ENCODE measurements around the gene GPR15LG.

Gene GPR15LG

GRCh38 chr10:84226616-84227015 lies 53.0 kb downstream of the GPR15LG start:
- H3K4me3 ChIP-seq (ENCODE audit: low read depth, low read length), result no peak overlapping the region
- no peak for TF ChIP-seq POLR2A (IDR thresholded peaks at IDR 0.05; ENCODE audit: extremely low read depth, insufficient read length)
- no peak for TF ChIP-seq MAX (IDR thresholded peaks at IDR 0.05; ENCODE audit: low read depth, low read length)
- TF ChIP-seq MYC (IDR thresholded peaks at IDR 0.05; ENCODE audit: low read depth, low read length), result no peak
- TF ChIP-seq, protein P1, sequence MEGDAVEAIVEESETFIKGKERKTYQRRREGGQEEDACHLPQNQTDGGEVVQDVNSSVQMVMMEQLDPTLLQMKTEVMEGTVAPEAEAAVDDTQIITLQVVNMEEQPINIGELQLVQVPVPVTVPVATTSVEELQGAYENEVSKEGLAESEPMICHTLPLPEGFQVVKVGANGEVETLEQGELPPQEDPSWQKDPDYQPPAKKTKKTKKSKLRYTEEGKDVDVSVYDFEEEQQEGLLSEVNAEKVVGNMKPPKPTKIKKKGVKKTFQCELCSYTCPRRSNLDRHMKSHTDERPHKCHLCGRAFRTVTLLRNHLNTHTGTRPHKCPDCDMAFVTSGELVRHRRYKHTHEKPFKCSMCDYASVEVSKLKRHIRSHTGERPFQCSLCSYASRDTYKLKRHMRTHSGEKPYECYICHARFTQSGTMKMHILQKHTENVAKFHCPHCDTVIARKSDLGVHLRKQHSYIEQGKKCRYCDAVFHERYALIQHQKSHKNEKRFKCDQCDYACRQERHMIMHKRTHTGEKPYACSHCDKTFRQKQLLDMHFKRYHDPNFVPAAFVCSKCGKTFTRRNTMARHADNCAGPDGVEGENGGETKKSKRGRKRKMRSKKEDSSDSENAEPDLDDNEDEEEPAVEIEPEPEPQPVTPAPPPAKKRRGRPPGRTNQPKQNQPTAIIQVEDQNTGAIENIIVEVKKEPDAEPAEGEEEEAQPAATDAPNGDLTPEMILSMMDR (IDR thresholded peaks at IDR 0.05; ENCODE audit: low read depth, low read length), result no peak
- DNase-seq (ENCODE audit: low read depth), result no peak

- no peak for DNase-seq (ENCODE audit: low read depth)
- no peak overlapping the region for H3K4me3 ChIP-seq (ENCODE audit: low read depth, low read length)
- TF ChIP-seq POLR2A (IDR thresholded peaks at IDR 0.05; ENCODE audit: extremely low read depth, insufficient read length) (no peak), MYC (IDR thresholded peaks at IDR 0.05; ENCODE audit: low read depth, low read length) (no peak), MAX (IDR thresholded peaks at IDR 0.05; ENCODE audit: low read depth, low read length) (no peak)
- TF ChIP-seq, protein P1 (IDR thresholded peaks at IDR 0.05; ENCODE audit: low read depth, low read length), result no peak
Observed at GRCh38 chr10:84227810-84228209, 54.2 kb downstream of the GPR15LG start.

DNA sequence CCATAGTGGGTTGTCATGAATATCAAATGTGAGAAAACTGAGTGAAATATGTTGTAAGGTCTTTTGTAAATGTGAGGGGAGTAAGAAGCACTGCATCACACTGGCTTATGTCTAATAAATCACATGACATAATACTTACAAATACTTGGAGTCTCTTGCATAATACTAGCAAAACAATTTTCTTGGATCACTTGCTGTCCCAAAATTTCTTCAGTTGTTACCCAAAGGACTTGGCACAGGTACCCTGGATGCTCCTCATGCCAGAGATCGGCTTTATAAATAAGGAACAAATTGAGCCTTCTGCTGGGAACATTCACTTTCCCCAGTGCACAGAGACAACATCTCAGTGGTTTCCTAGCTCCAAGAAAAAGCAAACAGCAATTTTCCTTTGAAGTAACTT lies 56.8 kb downstream of the GPR15LG start:
- no peak for TF ChIP-seq MYC (IDR thresholded peaks at IDR 0.05; ENCODE audit: low read depth, low read length)
- TF ChIP-seq MAX (IDR thresholded peaks at IDR 0.05; ENCODE audit: low read depth, low read length), result no peak
- no peak overlapping the region for H3K4me3 ChIP-seq (ENCODE audit: low read depth, low read length)
- DNase-seq (ENCODE audit: low read depth), result no peak

- no peak overlapping the region for H3K4me3 ChIP-seq (ENCODE audit: low read depth, low read length)
- DNase-seq (ENCODE audit: low read depth), result no peak
- TF ChIP-seq MYC (IDR thresholded peaks at IDR 0.05; ENCODE audit: low read depth, low read length), result no peak
- TF ChIP-seq, protein P1 (IDR thresholded peaks at IDR 0.05; ENCODE audit: low read depth, low read length), result no peak
- TF ChIP-seq POLR2A (IDR thresholded peaks at IDR 0.05; ENCODE audit: extremely low read depth, insufficient read length), result no peak
- no peak for TF ChIP-seq MAX (IDR thresholded peaks at IDR 0.05; ENCODE audit: low read depth, low read length)
Observed at GRCh38 chr10:84232376-84232775, 58.8 kb downstream of the GPR15LG start.

DNA sequence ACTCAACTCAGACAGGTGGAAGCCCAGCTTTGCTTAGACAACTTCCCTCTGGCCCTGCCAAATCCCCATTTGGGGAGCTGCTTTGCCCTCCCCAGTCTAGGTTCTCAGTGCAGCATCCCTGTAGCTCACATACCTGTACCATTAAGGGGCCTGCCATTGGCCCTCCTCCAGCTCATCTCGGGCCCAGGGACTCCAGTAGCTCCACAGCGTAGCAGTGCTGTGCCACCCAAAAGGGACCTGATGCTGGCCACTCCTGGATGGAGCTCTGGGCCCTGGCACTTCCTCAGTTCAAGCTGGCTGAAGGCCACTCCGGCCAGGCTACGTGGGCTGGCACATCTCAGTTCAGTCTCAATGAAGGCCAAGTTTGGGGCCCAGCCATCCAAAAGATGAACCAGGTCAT lies 60.3 kb downstream of the GPR15LG start:
- no peak overlapping the region for H3K4me3 ChIP-seq (ENCODE audit: low read depth, low read length)
- no peak for DNase-seq (ENCODE audit: low read depth)
- TF ChIP-seq MAX (IDR thresholded peaks at IDR 0.05; ENCODE audit: low read depth, low read length) (no peak), POLR2A (IDR thresholded peaks at IDR 0.05; ENCODE audit: extremely low read depth, insufficient read length) (no peak), MYC (IDR thresholded peaks at IDR 0.05; ENCODE audit: low read depth, low read length) (no peak)
- TF ChIP-seq, protein P1 (IDR thresholded peaks at IDR 0.05; ENCODE audit: low read depth, low read length), result no peak

GRCh38 chr10:84234479-84234878 lies 60.9 kb downstream of the GPR15LG start:
- TF ChIP-seq MAX (IDR thresholded peaks at IDR 0.05; ENCODE audit: low read depth, low read length) (no peak), MYC (IDR thresholded peaks at IDR 0.05; ENCODE audit: low read depth, low read length) (no peak), POLR2A (IDR thresholded peaks at IDR 0.05; ENCODE audit: extremely low read depth, insufficient read length) (no peak)
- TF ChIP-seq, protein P1 (IDR thresholded peaks at IDR 0.05; ENCODE audit: low read depth, low read length), result no peak
- DNase-seq (ENCODE audit: low read depth), result no peak
- no peak overlapping the region for H3K4me3 ChIP-seq (ENCODE audit: low read depth, low read length)
